Measurements from ENCODE around the gene UNC13A.
A peak's percentile ranks its signal among the peaks of the same experiment; 100 is the strongest.

UNC13A gene

GRCh38 chr19:17679526-17680229 lies 8.5 kb downstream of the UNC13A start:
- TF ChIP-seq CTCF (IDR thresholded peaks at IDR 0.05; ENCODE audit: insufficient read depth, low read length, poor library complexity, severe bottlenecking), result no peak
- TF ChIP-seq EZH2phosphoT487 (conservative IDR thresholded peaks at IDR 0.05; ENCODE audit: low read length), result no peak
- no peak overlapping the region for H3K27ac ChIP-seq (ENCODE audit: low read depth, low read length)
- H3K9me2 ChIP-seq (replicated peaks; ENCODE audit: insufficient read depth, low read length), result no peaks in the 10 kb centered on the region
- H4K20me1 ChIP-seq (ENCODE audit: low read depth, low read length), result no peaks in the 10 kb centered on the region
- no peak overlapping the region for H3K4me3 ChIP-seq (ENCODE audit: insufficient read depth, low read length, poor library complexity, severe bottlenecking)
- H3F3A ChIP-seq (ENCODE audit: insufficient read depth), result no peaks in the 10 kb centered on the region
- no peaks in the 10 kb centered on the region for H3K36me3 ChIP-seq (ENCODE audit: low read length)
- H2AFZ ChIP-seq (ENCODE audit: low read depth, low read length, severe bottlenecking), result no peak overlapping the region
- no peaks in the 10 kb centered on the region for H3K27me3 ChIP-seq (ENCODE audit: low read length)
- no peaks in the 10 kb centered on the region for H3K79me2 ChIP-seq (ENCODE audit: insufficient read depth, low read length)
- no peak overlapping the region for H3K9ac ChIP-seq (ENCODE audit: low read length)
- no peak overlapping the region for H3K4me2 ChIP-seq (ENCODE audit: low read depth, low read length, poor library complexity, severe bottlenecking)
- H3K9me3 ChIP-seq (ENCODE audit: insufficient read depth, low read length), result no peaks in the 10 kb centered on the region

- Histone ChIP-seq H3K27ac (ENCODE audit: low read depth, low read length) (no peak overlapping the region), H3F3A (ENCODE audit: insufficient read depth) (no peaks in the 10 kb centered on the region), H2AFZ (ENCODE audit: low read depth, low read length, severe bottlenecking) (no peak overlapping the region), H3K9me3 (ENCODE audit: insufficient read depth, low read length) (no peaks in the 10 kb centered on the region), H3K9ac (ENCODE audit: low read length) (no peak overlapping the region), H3K4me2 (ENCODE audit: low read depth, low read length, poor library complexity, severe bottlenecking) (no peak overlapping the region), H3K27me3 (ENCODE audit: low read length) (no peaks in the 10 kb centered on the region), H3K36me3 (ENCODE audit: low read length) (no peaks in the 10 kb centered on the region), H4K20me1 (ENCODE audit: low read depth, low read length) (no peaks in the 10 kb centered on the region), H3K9me2 (replicated peaks; ENCODE audit: insufficient read depth, low read length) (no peaks in the 10 kb centered on the region), H3K4me3 (ENCODE audit: insufficient read depth, low read length, poor library complexity, severe bottlenecking) (no peak overlapping the region), H3K79me2 (ENCODE audit: insufficient read depth, low read length) (no peaks in the 10 kb centered on the region)
- TF ChIP-seq CTCF (IDR thresholded peaks at IDR 0.05; ENCODE audit: insufficient read depth, low read length, poor library complexity, severe bottlenecking) (no peak), EZH2phosphoT487 (conservative IDR thresholded peaks at IDR 0.05; ENCODE audit: low read length) (no peak)
These were observed 9.3 kb downstream of the UNC13A start for GRCh38 chr19:17678836-17679235.

- Histone ChIP-seq H3K36me3 (ENCODE audit: low read length) (no peaks in the 10 kb centered on the region), H3F3A (ENCODE audit: insufficient read depth) (no peaks in the 10 kb centered on the region), H3K9me3 (ENCODE audit: insufficient read depth, low read length) (no peaks in the 10 kb centered on the region), H3K27me3 (ENCODE audit: low read length) (no peaks in the 10 kb centered on the region), H3K4me2 (ENCODE audit: low read depth, low read length, poor library complexity, severe bottlenecking) (no peak overlapping the region), H4K20me1 (ENCODE audit: low read depth, low read length) (no peaks in the 10 kb centered on the region), H3K9me2 (replicated peaks; ENCODE audit: insufficient read depth, low read length) (no peaks in the 10 kb centered on the region), H3K79me2 (ENCODE audit: insufficient read depth, low read length) (no peaks in the 10 kb centered on the region), H3K9ac (ENCODE audit: low read length) (no peak overlapping the region), H3K27ac (ENCODE audit: low read depth, low read length) (no peak overlapping the region), H3K4me3 (ENCODE audit: insufficient read depth, low read length, poor library complexity, severe bottlenecking) (no peak overlapping the region), H2AFZ (ENCODE audit: low read depth, low read length, severe bottlenecking) (no peak overlapping the region)
- TF ChIP-seq CTCF (IDR thresholded peaks at IDR 0.05; ENCODE audit: insufficient read depth, low read length, poor library complexity, severe bottlenecking) (peak; percentile 21), EZH2phosphoT487 (conservative IDR thresholded peaks at IDR 0.05; ENCODE audit: low read length) (no peak)
These were observed 11.2 kb downstream of the UNC13A start for GRCh38 chr19:17677002-17677401.
